ENCODE measurements around the gene ZNF385B. TPM values are rescaled to one million over a fixed set of nuclear protein-coding genes. Genes with fewer than 3 reads are reported as not detected.

ZNF385B gene
- polyA plus RNA-seq, 1 of the 3 experiments (the other 2 are of a cell fraction) = 0.16 TPM

- Histone ChIP-seq H3K79me2 (ENCODE audit: insufficient read depth) (no peaks in the 10 kb centered on the region), H3K9me3 (no peaks in the 10 kb centered on the region), H3K27ac (ENCODE audit: low read depth in 2 of 2, low read length in 1 of 2) (no peak overlapping the region), H3K4me1 (ENCODE audit: control insufficient read depth in 1 of 2, insufficient read depth in 2 of 2, low read depth in 1 of 2, low read length in 1 of 2) (peaks cover 0 to 7% of the 10 kb centered on the region in 2 experiments; a peak in 1 of 4 replicates), H3K4me3 (ENCODE audit: low read depth in 2 of 2, low read length in 1 of 2) (no peak overlapping the region), H2AFZ (ENCODE audit: low read depth) (no peak overlapping the region), H3K4me2 (no peak overlapping the region), H4K20me1 (ENCODE audit: insufficient read depth) (no peaks in the 10 kb centered on the region), H3K36me3 (replicated peaks in 1 of 2; ENCODE audit: control insufficient read depth in 1 of 2, insufficient read depth in 2 of 2, low read length in 1 of 2) (no peaks in the 10 kb centered on the region), H3K27me3 (ENCODE audit: insufficient read depth) (no peaks in the 10 kb centered on the region), H3F3A (replicated peaks; ENCODE audit: insufficient read depth) (peaks cover 8% of the 10 kb centered on the region), H3K9me2 (no peaks in the 10 kb centered on the region), H3K9ac (no peak overlapping the region)
- TF ChIP-seq USF1 (IDR thresholded peaks at IDR 0.05; ENCODE audit: borderline replicate concordance, low read depth) = no peak
- no peak for TF ChIP-seq TCF12 (IDR thresholded peaks at IDR 0.05)
- TF ChIP-seq MXI1 (IDR thresholded peaks at IDR 0.05; ENCODE audit: low read depth, low read length) = no peak
- no peak for TF ChIP-seq CHD2 (IDR thresholded peaks at IDR 0.05; ENCODE audit: low read length, partially characterized antibody)
- TF ChIP-seq PBX3 (IDR thresholded peaks at IDR 0.05) = no peak
- no peak for TF ChIP-seq EZH2phosphoT487 (IDR thresholded peaks at IDR 0.05; ENCODE audit: borderline replicate concordance, low read depth)
- TF ChIP-seq SIN3A (IDR thresholded peaks at IDR 0.05; ENCODE audit: borderline replicate concordance, low read depth, low read length) = no peak
- no peak for TF ChIP-seq CTCF (IDR thresholded peaks at IDR 0.05)
- no peak for TF ChIP-seq RCOR1 (IDR thresholded peaks at IDR 0.05; ENCODE audit: low read length)
- TF ChIP-seq POLR2AphosphoS5 (IDR thresholded peaks at IDR 0.05; ENCODE audit: low read depth, low read length) = no peak
- no peak for TF ChIP-seq TEAD4 (IDR thresholded peaks at IDR 0.05; ENCODE audit: borderline replicate concordance, insufficient read depth)
- no peak for TF ChIP-seq NRF1 (IDR thresholded peaks at IDR 0.05; ENCODE audit: low read depth, low read length)
- no peak for TF ChIP-seq MEF2A (IDR thresholded peaks at IDR 0.05; ENCODE audit: borderline replicate concordance, low read depth)
- TF ChIP-seq JUND (IDR thresholded peaks at IDR 0.05) = no peak
- TF ChIP-seq GATA2 (CRISPR knock-in tag; IDR thresholded peaks at IDR 0.05) = no peak
- TF ChIP-seq RFX5 (IDR thresholded peaks at IDR 0.05; ENCODE audit: low read length) = no peak
- no peak for TF ChIP-seq ZBTB33 (IDR thresholded peaks at IDR 0.05; ENCODE audit: borderline replicate concordance, low read depth)
- no peak for TF ChIP-seq IRF3 (IDR thresholded peaks at IDR 0.05; ENCODE audit: low read depth, low read length)
- TF ChIP-seq USF2 (IDR thresholded peaks at IDR 0.05; ENCODE audit: borderline replicate concordance, low read depth, low read length) = no peak
- TF ChIP-seq RAD21 (IDR thresholded peaks at IDR 0.05; ENCODE audit: low read length) = no peak
- DNase-seq = no peak
- 86% methylated on average over 2 of the region's 2 CpGs for WGBS (ENCODE audit: low lambda C conversion rate)
- POLR2A ChIA-PET = no interaction called here
- CTCF ChIA-PET = no interaction called here
Observed at GRCh38 chr2:179626261-179626660, 235.2 kb downstream of the ZNF385B start.
